ENCODE results near the gene LRRC15. TPM values are rescaled to one million over a fixed set of nuclear protein-coding genes. Genes with fewer than 3 reads are reported as not detected.

Gene LRRC15
- total and polyA plus RNA-seq, 3 experiments from 2014 or later, result not detected

Other genes starting within 250 kb of the LRRC15 start
- not detected for gene HES1, start 233.6 kb downstream of the LRRC15 start, total RNA-seq
- gene HES1, start 233.6 kb downstream of the LRRC15 start, polyA plus RNA-seq, result not detected
- gene CPN2, start 18.4 kb downstream of the LRRC15 start, total RNA-seq, result not detected
- gene CPN2, start 18.4 kb downstream of the LRRC15 start, polyA plus RNA-seq, result not detected
- gene GP5, start 29.5 kb upstream of the LRRC15 start, total RNA-seq, result under 1 TPM; 0.31 to 0.42 TPM
- gene GP5, start 29.5 kb upstream of the LRRC15 start, polyA plus RNA-seq, result 1.3 TPM
- gene ATP13A3, start 117.3 kb upstream of the LRRC15 start, total RNA-seq, result 100 to 1,000 TPM; 144 to 165 TPM
- gene ATP13A3, start 117.3 kb upstream of the LRRC15 start, polyA plus RNA-seq, result 10.5 TPM